ENCODE measurements around the gene FETUB.

DNA sequence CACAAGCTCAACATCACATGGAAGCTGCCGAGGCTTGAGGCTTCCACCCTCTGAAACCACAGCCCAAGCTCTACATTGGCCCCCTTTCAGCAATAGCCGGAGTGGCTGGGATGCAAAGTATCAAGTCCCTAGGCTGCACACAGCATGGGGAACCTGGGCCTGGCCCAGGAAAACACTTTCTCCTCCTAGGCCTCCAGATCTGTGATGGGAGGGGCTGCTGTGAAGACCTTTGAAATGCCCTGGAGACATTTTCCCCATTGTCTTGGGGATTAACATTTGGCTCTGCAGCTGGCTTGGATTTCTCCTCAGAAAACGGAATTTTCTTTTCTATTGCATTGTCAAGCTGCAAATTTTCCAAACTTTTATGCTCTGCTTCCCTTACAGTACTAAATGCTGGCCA is 43.8 kb downstream of the FETUB start:
- no peak for TF ChIP-seq EZH2 (IDR thresholded peaks at IDR 0.05; ENCODE audit: borderline replicate concordance, low read depth, low read length, severe bottlenecking)
- TF ChIP-seq, protein P1, sequence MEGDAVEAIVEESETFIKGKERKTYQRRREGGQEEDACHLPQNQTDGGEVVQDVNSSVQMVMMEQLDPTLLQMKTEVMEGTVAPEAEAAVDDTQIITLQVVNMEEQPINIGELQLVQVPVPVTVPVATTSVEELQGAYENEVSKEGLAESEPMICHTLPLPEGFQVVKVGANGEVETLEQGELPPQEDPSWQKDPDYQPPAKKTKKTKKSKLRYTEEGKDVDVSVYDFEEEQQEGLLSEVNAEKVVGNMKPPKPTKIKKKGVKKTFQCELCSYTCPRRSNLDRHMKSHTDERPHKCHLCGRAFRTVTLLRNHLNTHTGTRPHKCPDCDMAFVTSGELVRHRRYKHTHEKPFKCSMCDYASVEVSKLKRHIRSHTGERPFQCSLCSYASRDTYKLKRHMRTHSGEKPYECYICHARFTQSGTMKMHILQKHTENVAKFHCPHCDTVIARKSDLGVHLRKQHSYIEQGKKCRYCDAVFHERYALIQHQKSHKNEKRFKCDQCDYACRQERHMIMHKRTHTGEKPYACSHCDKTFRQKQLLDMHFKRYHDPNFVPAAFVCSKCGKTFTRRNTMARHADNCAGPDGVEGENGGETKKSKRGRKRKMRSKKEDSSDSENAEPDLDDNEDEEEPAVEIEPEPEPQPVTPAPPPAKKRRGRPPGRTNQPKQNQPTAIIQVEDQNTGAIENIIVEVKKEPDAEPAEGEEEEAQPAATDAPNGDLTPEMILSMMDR (IDR thresholded peaks at IDR 0.05; ENCODE audit: borderline replicate concordance, extremely low read depth, low read length, poor library complexity, severe bottlenecking): no peak

Measured in DND-41 (cell line).